Measurements from ENCODE around the gene CTAG1A.
"Not testable (repeated sequence)": the region's sequence is repeated elsewhere in the genome, so short reads cannot be mapped to it uniquely, and the experiment has no call there.

CTAG1A gene

DNA sequence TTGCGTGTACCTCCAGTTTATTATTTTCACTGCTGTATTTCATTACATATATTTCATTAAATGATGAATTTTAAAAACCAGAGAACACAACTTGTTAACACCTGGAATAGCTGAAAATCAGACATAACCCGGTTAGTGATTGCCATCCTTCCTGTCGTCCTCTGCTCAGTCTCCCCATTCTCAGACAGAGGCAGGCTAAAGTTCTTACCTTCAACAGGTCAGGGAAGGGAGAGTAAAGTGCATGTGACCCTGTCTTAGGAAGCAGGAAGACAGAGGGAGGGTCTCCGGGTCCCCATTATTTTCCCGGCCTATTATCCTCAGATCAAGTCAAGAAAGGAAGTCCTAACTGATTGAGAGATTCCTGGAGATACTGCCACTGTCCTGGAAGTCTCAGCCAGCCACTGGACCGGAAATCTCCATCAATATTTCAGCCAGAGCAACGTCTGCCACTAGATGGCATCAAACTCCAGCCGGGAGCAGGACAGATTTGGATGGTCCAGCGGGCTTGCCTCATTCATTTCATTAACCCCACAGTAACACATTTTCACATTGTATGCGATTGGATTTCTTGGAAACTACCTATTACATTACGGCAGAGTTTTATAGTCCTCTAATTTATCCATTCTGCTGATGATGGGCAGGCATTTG lies 36.0 kb downstream of the CTAG1A start:
- DNase-seq, result not testable (repeated sequence)

DNA sequence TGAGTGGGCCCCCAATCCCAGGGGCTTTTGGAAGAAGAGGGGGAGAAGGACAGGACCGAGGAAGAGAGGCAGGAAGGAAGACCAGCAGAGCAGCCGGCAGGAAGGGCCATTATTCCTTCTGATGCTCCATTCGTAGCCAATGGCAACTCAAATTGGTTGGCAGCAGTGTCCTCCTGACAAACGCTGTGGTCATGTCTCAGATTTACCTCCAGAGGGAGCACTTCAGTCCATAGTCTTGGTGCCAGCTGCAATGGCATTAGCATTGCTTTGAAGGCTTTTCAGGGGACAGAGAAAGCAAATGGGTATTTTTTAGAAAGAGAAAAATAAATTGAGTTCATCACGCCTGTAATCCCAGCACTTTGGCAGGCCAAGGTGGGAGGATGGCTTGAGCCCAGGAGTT lies 44.0 kb downstream of the CTAG1A start:
- not testable (repeated sequence) for DNase-seq

DNA sequence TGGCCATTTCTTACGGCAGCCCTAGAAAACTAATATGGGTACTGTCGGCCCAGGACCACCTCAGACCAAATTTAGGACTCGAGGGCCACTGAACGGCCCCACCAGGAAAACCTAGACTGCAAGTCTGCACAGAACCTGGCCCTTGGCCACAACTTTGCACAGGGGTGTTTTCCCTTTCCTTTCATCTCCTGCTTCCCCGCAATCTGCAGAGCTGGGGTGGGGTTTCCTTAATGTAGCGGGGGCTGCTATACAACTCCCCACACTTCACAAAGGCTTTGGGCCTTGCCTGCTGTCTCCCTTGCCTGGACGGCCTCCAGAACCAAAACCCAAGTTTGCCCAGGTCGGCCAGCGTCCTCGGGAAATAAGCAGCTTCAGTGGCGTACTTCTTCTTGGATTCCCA lies 46.0 kb downstream of the CTAG1A start:
- not testable (repeated sequence) for DNase-seq

DNA sequence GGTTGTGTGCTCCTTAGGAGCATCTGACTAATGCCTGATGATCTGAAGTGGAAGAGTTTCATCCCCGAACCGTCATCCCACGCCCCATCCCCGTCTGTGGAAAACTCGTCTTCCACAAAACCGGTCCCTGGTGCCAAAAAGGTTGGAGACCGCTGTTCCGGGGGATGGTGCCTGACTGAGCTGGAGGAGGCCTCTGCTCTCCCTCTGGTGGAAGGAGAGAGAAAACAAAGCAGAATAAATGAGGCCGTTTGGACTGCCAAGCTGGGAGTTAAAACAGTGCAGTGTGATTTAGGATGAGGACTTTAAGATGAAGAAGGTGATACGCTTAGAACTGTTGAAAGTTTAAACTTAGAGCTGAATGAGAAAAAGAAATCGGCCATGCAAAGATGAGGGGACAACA lies 48.7 kb downstream of the CTAG1A start:
- not testable (repeated sequence) for DNase-seq

All from right hindlimb (tissue), 1 donor.